Measurements from ENCODE around the gene BEAN1.
"Not testable (repeated sequence)": the region's sequence is repeated elsewhere in the genome, so short reads cannot be mapped to it uniquely, and the experiment has no call there.

The BEAN1 gene

GRCh38 chr16:66494916-66495315, 67.8 kb downstream of the BEAN1 start:
- H3K36me3 ChIP-seq (ENCODE audit: insufficient read depth, low read length): no peaks in the 10 kb centered on the region
- no peaks in the 10 kb centered on the region for H3K27me3 ChIP-seq (ENCODE audit: control insufficient read depth in 1 of 2, insufficient read depth in 2 of 2, low read length in 2 of 2)
- H3K9me3 ChIP-seq (ENCODE audit: low read length): no peaks in the 10 kb centered on the region
- H3K9ac ChIP-seq (ENCODE audit: low read length): no peak overlapping the region
- no peaks in the 10 kb centered on the region for H3K4me1 ChIP-seq (ENCODE audit: insufficient read depth, low read length)
- no peak overlapping the region for H3K27ac ChIP-seq (ENCODE audit: low read depth, low read length)
- no peak overlapping the region for H3K4me3 ChIP-seq (ENCODE audit: low read depth in 1 of 2, low read length in 2 of 2)

- H3K27me3 ChIP-seq (ENCODE audit: control insufficient read depth in 1 of 2, insufficient read depth in 2 of 2, low read length in 2 of 2): no peaks in the 10 kb centered on the region
- no peaks in the 10 kb centered on the region for H3K4me1 ChIP-seq (ENCODE audit: insufficient read depth, low read length)
- no peak overlapping the region for H3K4me3 ChIP-seq (ENCODE audit: low read depth in 1 of 2, low read length in 2 of 2)
- H3K36me3 ChIP-seq (ENCODE audit: insufficient read depth, low read length): no peaks in the 10 kb centered on the region
- H3K9ac ChIP-seq (ENCODE audit: low read length): no peak overlapping the region
- H3K9me3 ChIP-seq (ENCODE audit: low read length): no peaks in the 10 kb centered on the region
- H3K27ac ChIP-seq (ENCODE audit: low read depth, low read length): no peak overlapping the region
Measured at GRCh38 chr16:66495440-66495839, 68.3 kb downstream of the BEAN1 start.

GRCh38 chr16:66496226-66496625, 69.1 kb downstream of the BEAN1 start:
- not testable (repeated sequence) for H3K4me3 ChIP-seq (ENCODE audit: low read depth in 1 of 2, low read length in 2 of 2); H3K4me1 ChIP-seq (ENCODE audit: insufficient read depth, low read length); H3K27me3 ChIP-seq (ENCODE audit: control insufficient read depth in 1 of 2, insufficient read depth in 2 of 2, low read length in 2 of 2); H3K9me3 ChIP-seq (ENCODE audit: low read length); H3K9ac ChIP-seq (ENCODE audit: low read length); H3K36me3 ChIP-seq (ENCODE audit: insufficient read depth, low read length); H3K27ac ChIP-seq (ENCODE audit: low read depth, low read length)

- not testable (repeated sequence) for H3K27me3 ChIP-seq (ENCODE audit: control insufficient read depth in 1 of 2, insufficient read depth in 2 of 2, low read length in 2 of 2); H3K36me3 ChIP-seq (ENCODE audit: insufficient read depth, low read length); H3K9me3 ChIP-seq (ENCODE audit: low read length); H3K4me3 ChIP-seq (ENCODE audit: low read depth in 1 of 2, low read length in 2 of 2); H3K9ac ChIP-seq (ENCODE audit: low read length); H3K27ac ChIP-seq (ENCODE audit: low read depth, low read length); H3K4me1 ChIP-seq (ENCODE audit: insufficient read depth, low read length)
Measured at GRCh38 chr16:66497921-66498320, 70.8 kb downstream of the BEAN1 start.

DNA sequence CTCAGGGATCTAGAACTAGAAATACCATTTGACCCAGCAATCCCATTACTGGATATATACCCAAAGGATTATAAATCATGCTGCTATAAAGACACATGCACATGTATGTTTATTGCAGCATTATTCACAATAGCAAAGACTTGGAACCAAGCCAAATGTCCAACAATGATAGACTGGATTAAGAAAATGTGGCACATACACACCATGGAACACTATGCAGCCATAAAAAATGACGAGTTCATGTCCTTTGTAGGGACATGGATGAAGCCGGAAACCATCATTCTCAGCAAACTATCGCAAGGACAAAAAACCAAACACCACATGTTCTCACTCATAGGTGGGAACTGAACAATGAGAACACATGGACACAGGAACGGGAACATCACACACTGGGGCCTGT, 74.5 kb downstream of the BEAN1 start:
- not testable (repeated sequence) for H3K36me3 ChIP-seq (ENCODE audit: insufficient read depth, low read length); H3K4me3 ChIP-seq (ENCODE audit: low read depth in 1 of 2, low read length in 2 of 2); H3K27me3 ChIP-seq (ENCODE audit: control insufficient read depth in 1 of 2, insufficient read depth in 2 of 2, low read length in 2 of 2); H3K9ac ChIP-seq (ENCODE audit: low read length); H3K4me1 ChIP-seq (ENCODE audit: insufficient read depth, low read length); H3K27ac ChIP-seq (ENCODE audit: low read depth, low read length); H3K9me3 ChIP-seq (ENCODE audit: low read length)

DNA sequence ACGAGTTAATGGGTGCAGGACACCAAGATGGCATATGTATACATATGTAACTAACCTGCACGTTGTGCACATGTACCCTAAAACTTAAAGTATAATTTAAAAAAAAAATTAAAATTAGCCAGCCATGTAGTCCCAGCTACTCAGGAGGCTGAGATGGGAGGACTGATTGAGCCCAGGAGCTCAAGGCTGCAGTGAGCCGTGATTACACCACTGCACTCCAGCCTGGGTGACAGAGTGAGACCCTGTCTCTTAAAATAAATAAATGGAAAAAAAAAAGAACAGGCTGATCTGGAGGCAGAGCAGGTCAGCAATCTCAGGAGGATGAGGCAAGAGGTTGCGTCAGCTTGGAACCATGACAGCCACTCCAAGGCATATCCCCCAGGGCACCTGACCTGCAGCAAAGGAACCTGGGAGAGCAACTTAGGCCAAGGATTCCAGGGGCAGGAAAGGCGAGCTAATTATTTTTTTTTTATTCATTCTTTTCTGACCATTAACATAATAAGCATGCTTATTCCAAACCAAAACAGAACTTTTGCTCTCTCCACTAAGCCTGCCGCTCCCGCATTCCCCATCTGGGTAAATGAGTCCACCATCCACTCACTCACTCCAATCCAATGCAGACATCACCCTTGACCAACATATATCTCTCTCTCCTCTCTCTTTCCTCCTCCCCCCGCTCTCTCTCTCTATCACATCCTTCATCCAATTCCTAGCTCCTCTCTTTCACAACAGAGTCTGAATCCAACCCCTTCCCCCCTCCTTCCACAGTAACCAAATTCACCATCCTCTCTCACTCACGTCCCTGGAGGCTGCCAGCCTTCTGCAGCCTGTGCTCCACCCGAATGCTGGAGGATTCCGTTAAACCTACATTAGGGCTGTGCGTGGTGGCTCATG, 75.2 kb downstream of the BEAN1 start:
- Histone ChIP-seq H3K4me1 (ENCODE audit: insufficient read depth, low read length) (peaks cover 9% of the 10 kb centered on the region), H3K9me3 (ENCODE audit: low read length) (no peaks in the 10 kb centered on the region), H3K27ac (ENCODE audit: low read depth, low read length) (no peak overlapping the region), H3K9ac (ENCODE audit: low read length) (no peak overlapping the region), H3K4me3 (ENCODE audit: low read depth in 1 of 2, low read length in 2 of 2) (no peak overlapping the region), H3K36me3 (ENCODE audit: insufficient read depth, low read length) (no peaks in the 10 kb centered on the region), H3K27me3 (ENCODE audit: control insufficient read depth in 1 of 2, insufficient read depth in 2 of 2, low read length in 2 of 2) (no peaks in the 10 kb centered on the region)

- no peak overlapping the region for H3K4me3 ChIP-seq (ENCODE audit: low read depth in 1 of 2, low read length in 2 of 2)
- no peaks in the 10 kb centered on the region for H3K9me3 ChIP-seq (ENCODE audit: low read length)
- H3K27me3 ChIP-seq (ENCODE audit: control insufficient read depth in 1 of 2, insufficient read depth in 2 of 2, low read length in 2 of 2): no peaks in the 10 kb centered on the region
- no peak overlapping the region for H3K27ac ChIP-seq (ENCODE audit: low read depth, low read length)
- peaks cover 9% of the 10 kb centered on the region for H3K4me1 ChIP-seq (ENCODE audit: insufficient read depth, low read length)
- H3K36me3 ChIP-seq (ENCODE audit: insufficient read depth, low read length): no peaks in the 10 kb centered on the region
- no peak overlapping the region for H3K9ac ChIP-seq (ENCODE audit: low read length)
Measured at GRCh38 chr16:66503030-66503429, 75.9 kb downstream of the BEAN1 start.

GRCh38 chr16:66503612-66504011, 76.5 kb downstream of the BEAN1 start:
- no peak overlapping the region for H3K4me3 ChIP-seq (ENCODE audit: low read depth in 1 of 2, low read length in 2 of 2)
- H3K9ac ChIP-seq (ENCODE audit: low read length): no peak overlapping the region
- H3K36me3 ChIP-seq (ENCODE audit: insufficient read depth, low read length): peaks cover 4% of the 10 kb centered on the region
- no peaks in the 10 kb centered on the region for H3K27me3 ChIP-seq (ENCODE audit: control insufficient read depth in 1 of 2, insufficient read depth in 2 of 2, low read length in 2 of 2)
- H3K27ac ChIP-seq (ENCODE audit: low read depth, low read length): no peak overlapping the region
- H3K9me3 ChIP-seq (ENCODE audit: low read length): no peaks in the 10 kb centered on the region
- H3K4me1 ChIP-seq (ENCODE audit: insufficient read depth, low read length): peaks cover 9% of the 10 kb centered on the region

GRCh38 chr16:66507731-66508239, 80.7 kb downstream of the BEAN1 start:
- peaks cover 26% of the 10 kb centered on the region for H3K36me3 ChIP-seq (ENCODE audit: insufficient read depth, low read length)
- H3K27me3 ChIP-seq (ENCODE audit: control insufficient read depth in 1 of 2, insufficient read depth in 2 of 2, low read length in 2 of 2): no peaks in the 10 kb centered on the region
- H3K9ac ChIP-seq (ENCODE audit: low read length): no peak overlapping the region
- H3K4me1 ChIP-seq (ENCODE audit: insufficient read depth, low read length): peaks cover 16% of the 10 kb centered on the region
- H3K9me3 ChIP-seq (ENCODE audit: low read length): no peaks in the 10 kb centered on the region
- no peak overlapping the region for H3K27ac ChIP-seq (ENCODE audit: low read depth, low read length)
- H3K4me3 ChIP-seq (ENCODE audit: low read depth in 1 of 2, low read length in 2 of 2): no peak overlapping the region

- Histone ChIP-seq H3K36me3 (ENCODE audit: insufficient read depth, low read length) (peaks cover 32% of the 10 kb centered on the region), H3K9ac (ENCODE audit: low read length) (no peak overlapping the region), H3K4me3 (ENCODE audit: low read depth in 1 of 2, low read length in 2 of 2) (no peak overlapping the region), H3K27ac (ENCODE audit: low read depth, low read length) (no peak overlapping the region), H3K9me3 (ENCODE audit: low read length) (no peaks in the 10 kb centered on the region), H3K4me1 (ENCODE audit: insufficient read depth, low read length) (peaks cover 13% of the 10 kb centered on the region), H3K27me3 (ENCODE audit: control insufficient read depth in 1 of 2, insufficient read depth in 2 of 2, low read length in 2 of 2) (no peaks in the 10 kb centered on the region)
Measured at GRCh38 chr16:66508248-66508913, 81.3 kb downstream of the BEAN1 start.

GRCh38 chr16:66508914-66509496, 81.9 kb downstream of the BEAN1 start:
- Histone ChIP-seq H3K36me3 (ENCODE audit: insufficient read depth, low read length) (peaks cover 34% of the 10 kb centered on the region), H3K27ac (ENCODE audit: low read depth, low read length) (no peak overlapping the region), H3K4me3 (ENCODE audit: low read depth in 1 of 2, low read length in 2 of 2) (no peak overlapping the region), H3K4me1 (ENCODE audit: insufficient read depth, low read length) (peaks cover 12% of the 10 kb centered on the region), H3K27me3 (ENCODE audit: control insufficient read depth in 1 of 2, insufficient read depth in 2 of 2, low read length in 2 of 2) (no peaks in the 10 kb centered on the region), H3K9me3 (ENCODE audit: low read length) (no peaks in the 10 kb centered on the region), H3K9ac (ENCODE audit: low read length) (no peak overlapping the region)

Data from muscle layer of colon (tissue), 2 donors.